Stimulated activated CD8-positive, alpha-beta memory T cell treated with anti-CD3 and anti-CD28 coated beads, Interleukin-15, amount 100 ng/mL, for 24 hours (primary cell): Measurements from ENCODE around the gene SLC4A4.

Source experiments
- DNase-seq: peaks from one replicate; pipeline ENCODE4 v3.0.0-alpha.2; 2020; ENCODE audit warnings: low read depth

Gene SLC4A4

GRCh38 chr4:71415491-71415890 lies 76.7 kb downstream of the SLC4A4 start:
- DNase-seq = no peak

GRCh38 chr4:71417150-71417549 lies 78.3 kb downstream of the SLC4A4 start:
- no peak for DNase-seq

- no peak for DNase-seq
Observed at GRCh38 chr4:71426381-71427042, 87.7 kb downstream of the SLC4A4 start.

GRCh38 chr4:71429106-71429505 lies 90.3 kb downstream of the SLC4A4 start:
- DNase-seq = no peak

GRCh38 chr4:71429962-71430361 lies 91.1 kb downstream of the SLC4A4 start:
- DNase-seq = no peak

GRCh38 chr4:71430609-71431008 lies 91.8 kb downstream of the SLC4A4 start:
- DNase-seq = no peak

GRCh38 chr4:71440612-71441011 lies 101.8 kb downstream of the SLC4A4 start:
- DNase-seq = no peak

GRCh38 chr4:71441186-71442169 lies 102.7 kb downstream of the SLC4A4 start:
- DNase-seq = no peak

GRCh38 chr4:71442336-71442735 lies 103.5 kb downstream of the SLC4A4 start:
- DNase-seq = no peak

GRCh38 chr4:71444395-71444794 lies 105.6 kb downstream of the SLC4A4 start:
- no peak for DNase-seq

- DNase-seq = no peak
Observed at GRCh38 chr4:71445811-71446210, 107.0 kb downstream of the SLC4A4 start.

- DNase-seq = no peak
Observed at GRCh38 chr4:71446479-71447081, 107.8 kb downstream of the SLC4A4 start.

- DNase-seq = no peak
Observed at GRCh38 chr4:71449040-71449439, 110.2 kb downstream of the SLC4A4 start.

GRCh38 chr4:71449878-71450277 lies 111.1 kb downstream of the SLC4A4 start:
- no peak for DNase-seq

GRCh38 chr4:71453531-71453930 lies 114.7 kb downstream of the SLC4A4 start:
- no peak for DNase-seq

GRCh38 chr4:71456841-71457240 lies 118.0 kb downstream of the SLC4A4 start:
- no peak for DNase-seq

- DNase-seq = no peak
Observed at GRCh38 chr4:71460371-71460770, 121.6 kb downstream of the SLC4A4 start.

- DNase-seq = no peak
Observed at GRCh38 chr4:71461422-71461821, 122.6 kb downstream of the SLC4A4 start.

- no peak for DNase-seq
Observed at GRCh38 chr4:71466775-71467174, 128.0 kb downstream of the SLC4A4 start.

GRCh38 chr4:71468116-71468710 lies 129.4 kb downstream of the SLC4A4 start:
- DNase-seq = no peak

- no peak for DNase-seq
Observed at GRCh38 chr4:71469541-71469940, 130.7 kb downstream of the SLC4A4 start.

GRCh38 chr4:71470524-71470923 lies 131.7 kb downstream of the SLC4A4 start:
- no peak for DNase-seq
